B cell (primary cell): Measurements from ENCODE around the gene CHIT1. TPM values are rescaled to one million over a fixed set of nuclear protein-coding genes. Genes with fewer than 3 reads are reported as not detected.

Experiments
- ATAC-seq: fragments of 200-7000 bp; cut with Tn5 transposase; one replicate; pipeline ENCODE4 v1.10.0; 2021; ENCODE audit warnings: low read depth, mild to moderate bottlenecking, moderate number of reproducible peaks, moderate library complexity
- CTCF ChIA-PET: fragments of 350-600 bp; sonication (Branson Sonifier 250); formaldehyde crosslinking; loops from one replicate; lab custom pipeline; 2021; ENCODE audit warnings: antibody characterized with exemption, inconsistent platforms; lab: Charles Lee
- POLR2A ChIA-PET: fragments of 350-600 bp; sonication (Branson Sonifier 250); formaldehyde crosslinking; loops from one replicate; lab custom pipeline; 2021; ENCODE audit warnings: antibody characterized with exemption; lab: Charles Lee
- DNase-seq: peaks from one replicate; pipeline ENCODE4 v3.0.0; 2013
- H2AFZ ChIP-seq: 2 replicates; pipeline ENCODE4 v1.6.1; 2012; ENCODE audit warnings: mild to moderate bottlenecking, low read depth, low read length; ENCODE audit not compliant: insufficient read depth, poor library complexity, severe bottlenecking
- H3K27ac ChIP-seq, 2 donors: 1 replicate in 1 of 2; 2 replicates in 1 of 2; pipeline ENCODE4 v1.5.1; 2012 to 2013; ENCODE audit warnings: low read length in 2 of 2, mild to moderate bottlenecking in 2 of 2, moderate library complexity in 1 of 2
- H3K27me3 ChIP-seq, 4 experiments: fragments of 200-600 bp in 1 of 4; sonication (generic) in 1 of 4; replicated peaks in 1 of 4; 1 replicate in 2 of 4; 2 replicates in 2 of 4; pipeline versions ENCODE4 v1.6.1 to v1.7.0; 2013 to 2016; ENCODE audit warnings: low read length in 3 of 4, mild to moderate bottlenecking in 2 of 4, mixed read lengths in 1 of 4, moderate library complexity in 1 of 4; ENCODE audit not compliant: insufficient read depth in 4 of 4, control insufficient read depth in 3 of 4; ENCODE audit errors: control extremely low read depth in 1 of 4
- H3K36me3 ChIP-seq, 2 experiments: replicated peaks in 1 of 2; 1 replicate in 1 of 2; 2 replicates in 1 of 2; pipeline versions ENCODE4 v1.6.1 to v1.7.1; 2013; ENCODE audit warnings: low read length in 1 of 2; ENCODE audit not compliant: insufficient read depth in 2 of 2, control insufficient read depth in 1 of 2; ENCODE audit errors: control extremely low read depth in 1 of 2, extremely low read depth in 1 of 2
- H3K4me1 ChIP-seq, 2 donors: fragments of 200-600 bp in 1 of 2; sonication (generic) in 1 of 2; 1 replicate in 1 of 2; 2 replicates in 1 of 2; pipeline versions ENCODE4 v1.5.1 to v1.6.1; 2013 to 2017; ENCODE audit warnings: low read length in 2 of 2; ENCODE audit not compliant: control insufficient read depth in 2 of 2, insufficient read depth in 2 of 2
- H3K4me2 ChIP-seq: replicated peaks from 2 replicates; pipeline ENCODE3; 2012; ENCODE audit warnings: mild to moderate bottlenecking, low read depth, low read length; ENCODE audit not compliant: poor library complexity, severe bottlenecking
- H3K4me3 ChIP-seq, 5 experiments: fragments of 200-600 bp in 1 of 5; sonication (generic) in 1 of 5; 1 replicate in 3 of 5; 2 replicates in 2 of 5; pipeline versions ENCODE4 v1.5.1 to v1.7.0; 2011 to 2016; ENCODE audit warnings: low read length in 4 of 5, mild to moderate bottlenecking in 4 of 5, low read depth in 2 of 5, control low read depth in 1 of 5, moderate library complexity in 1 of 5; ENCODE audit not compliant: insufficient read depth in 1 of 5; ENCODE audit errors: control extremely low read depth in 1 of 5, extremely low read depth in 1 of 5
- H3K79me2 ChIP-seq: fragments of 200-600 bp; sonication (generic); one replicate; pipeline ENCODE4 v1.6.0; 2016; ENCODE audit warnings: low read length; ENCODE audit not compliant: control insufficient read depth, insufficient read depth
- H3K9ac ChIP-seq: fragments of 200-600 bp; sonication (generic); 2 replicates; pipeline ENCODE4 v1.6.1; 2017; ENCODE audit warnings: mild to moderate bottlenecking, low read length, moderate library complexity
- H3K9me3 ChIP-seq, 3 donors: one replicate each; pipeline versions ENCODE4 v1.6.1 to v1.7.1; 2013; ENCODE audit warnings: low read length in 2 of 3; ENCODE audit not compliant: control insufficient read depth in 2 of 3, insufficient read depth in 1 of 3; ENCODE audit errors: control extremely low read depth in 1 of 3
- H4K20me1 ChIP-seq: 2 replicates; pipeline ENCODE4 v1.6.0; 2012; ENCODE audit warnings: mild to moderate bottlenecking, low read length; ENCODE audit not compliant: insufficient read depth, control insufficient read depth, poor library complexity, severe bottlenecking
- H3K27ac Mint-ChIP-seq: one replicate; pipeline ENCODE4 v1.8.0; 2021; ENCODE audit warnings: mixed read lengths
- H3K27me3 Mint-ChIP-seq: one replicate; pipeline ENCODE4 v1.8.0; 2021; ENCODE audit warnings: mixed read lengths
- H3K4me1 Mint-ChIP-seq: one replicate; pipeline ENCODE4 v1.8.0; 2021; ENCODE audit warnings: mixed read lengths
- H3K4me3 Mint-ChIP-seq: one replicate; pipeline ENCODE4 v1.8.0; 2021; ENCODE audit warnings: mixed read lengths
- H3K9me3 Mint-ChIP-seq: one replicate; pipeline ENCODE4 v1.8.0; 2022; ENCODE audit warnings: mixed read lengths; ENCODE audit not compliant: insufficient read depth
- CTCF ChIP-seq: fragments of 200-600 bp; IDR thresholded peaks from one replicate; pipeline ENCODE4 v1.8.0; 2022; ENCODE audit warnings: antibody characterized with exemption, mild to moderate bottlenecking
- EZH2 ChIP-seq: IDR thresholded peaks from 2 replicates; pipeline ENCODE4 v1.6.1; 2012; ENCODE audit warnings: borderline replicate concordance, low read depth, mild to moderate bottlenecking, moderate library complexity, low read length; ENCODE audit not compliant: insufficient read depth, poor library complexity, severe bottlenecking
- whole genome bisulfite sequencing: methylation state at CpG from one replicate; pipeline ENCODE4 v1.1.5; 2013; ENCODE audit warnings: missing lambda C conversion rate; ENCODE audit not compliant: insufficient coverage; 5-methylcytosine and 5-hydroxymethylcytosine counted together
- intact Hi-C: fragments of 100-400 bp; cut with micrococcal nuclease; formaldehyde crosslinking; loops from one replicate; pipeline ENCODE4 v1.10.0; 2022
- polyA plus RNA-seq: library from polyadenylated mRNA; depleted of rRNA; stranded (reverse); fragments of >200 nt; gene quantifications from 2 replicates; pipeline ENCODE4 v1.2.3, GENCODE V29; 2012
- total RNA-seq, 2 donors: library from RNA; stranded (reverse); fragments of 120-200 nt in 1 of 2; gene quantifications; 1 replicate in 1 of 2; 2 replicates in 1 of 2; pipeline versions ENCODE4 v1.2.3 to v1.2.4, GENCODE V29; 2013 to 2022

The CHIT1 gene
- total and polyA plus RNA-seq, 2 donors (not counting 1 experiment from before 2014, with no cell fraction given): 2.0 to 8.2 TPM

- CTCF ChIA-PET: interaction anchor here (0.7 to 37.7 kb wide), 26 partner anchors 9 to 442 kb away, joined by 3 to 1776 read pairs (median 6); partner anchors contain the start of genes BTG2, FMOD and OPTC
- no peaks in the 10 kb centered on the region for H4K20me1 ChIP-seq
- Mint-ChIP-seq H3K4me1 (peaks cover 51% of the 10 kb centered on the region), H3K9me3 (no peaks in the 10 kb centered on the region), H3K4me3 (no peak overlapping the region), H3K27ac (no peak overlapping the region), H3K27me3 (no peaks in the 10 kb centered on the region)
- no peak for DNase-seq
- H3K4me1 ChIP-seq: peaks cover 50 to 62% of the 10 kb centered on the region in 2 donors
- no peak for ATAC-seq
- no peaks in the 10 kb centered on the region for H3K36me3 ChIP-seq
- 75% methylated on average over 4 of the region's 5 CpGs for WGBS
- H3K79me2 ChIP-seq: peaks cover 46% of the 10 kb centered on the region
- no peaks in the 10 kb centered on the region for H3K27me3 ChIP-seq
- H3K4me3 ChIP-seq: no peak overlapping the region
- H3K9ac ChIP-seq: no peak overlapping the region
- TF ChIP-seq EZH2 (no peak), CTCF (no peak)
- H3K9me3 ChIP-seq: no peaks in the 10 kb centered on the region
- POLR2A ChIA-PET: interaction anchor here (2.8 to 16.0 kb wide), 5 partner anchors 19 to 54 kb away, joined by 23 to 307 read pairs (median 178); partner anchors contain the start of gene BTG2
- H2AFZ ChIP-seq: peak overlapping the region; percentile 1
- H3K27ac ChIP-seq: no peak overlapping the region
- H3K4me2 ChIP-seq: no peak overlapping the region
- intact Hi-C loops: loop anchor here (2.0 kb wide), 2 partner anchors 111 to 171 kb away; no protein-coding TSS in a partner anchor
These were observed 40.2 kb upstream of the CHIT1 start for GRCh38 chr1:203269654-203270020.

- H3K79me2 ChIP-seq: peaks cover 41% of the 10 kb centered on the region
- POLR2A ChIA-PET: interaction anchor here (2.8 to 16.0 kb wide), 4 partner anchors 19 to 55 kb away, joined by 23 to 268 read pairs (median 100); partner anchors contain the start of gene BTG2
- peaks cover 45% of the 10 kb centered on the region for H3K4me1 Mint-ChIP-seq
- H4K20me1 ChIP-seq: no peaks in the 10 kb centered on the region
- 34% methylated on average over 3 of the region's 5 CpGs for WGBS
- no peak for ATAC-seq
- no peaks in the 10 kb centered on the region for H3K36me3 ChIP-seq
- peak overlapping the region; percentile 12 for H2AFZ ChIP-seq
- no peak overlapping the region for H3K4me3 Mint-ChIP-seq
- peak overlapping the region; percentile 35 for H3K4me2 ChIP-seq
- no peak overlapping the region for H3K9ac ChIP-seq
- no peak overlapping the region for H3K27ac ChIP-seq
- no peak overlapping the region for H3K27ac Mint-ChIP-seq
- H3K4me1 ChIP-seq: peaks cover 45 to 57% of the 10 kb centered on the region in 2 donors
- no peak overlapping the region for H3K4me3 ChIP-seq
- H3K27me3 ChIP-seq: no peaks in the 10 kb centered on the region
- TF ChIP-seq EZH2: no peak
- peak; percentile 96 for TF ChIP-seq CTCF
- DNase-seq: peak; percentile 84
- H3K9me3 Mint-ChIP-seq: no peaks in the 10 kb centered on the region
- CTCF ChIA-PET: interaction anchor here (0.5 to 37.7 kb wide), 31 partner anchors 9 to 442 kb away, joined by 3 to 1776 read pairs (median 5); partner anchors contain the start of genes BTG2, FMOD and OPTC
- no peaks in the 10 kb centered on the region for H3K27me3 Mint-ChIP-seq
- intact Hi-C loops: loop anchor here (2.0 kb wide), 1 partner anchor 172 kb away; no protein-coding TSS in a partner anchor
- H3K9me3 ChIP-seq: no peaks in the 10 kb centered on the region
These were observed 39.6 kb upstream of the CHIT1 start for GRCh38 chr1:203268901-203269653.
